Stimulated activated CD8-positive, alpha-beta memory T cell treated with anti-CD3 and anti-CD28 coated beads, Interleukin-7, amount 100 ng/mL, for 24 hours (primary cell): ENCODE measurements around the gene ST3GAL2.

Experiments used
- DNase-seq: peaks from one replicate; pipeline ENCODE4 v3.0.0-alpha.2; 2020; ENCODE audit warnings: low read depth

The ST3GAL2 gene, protein sequence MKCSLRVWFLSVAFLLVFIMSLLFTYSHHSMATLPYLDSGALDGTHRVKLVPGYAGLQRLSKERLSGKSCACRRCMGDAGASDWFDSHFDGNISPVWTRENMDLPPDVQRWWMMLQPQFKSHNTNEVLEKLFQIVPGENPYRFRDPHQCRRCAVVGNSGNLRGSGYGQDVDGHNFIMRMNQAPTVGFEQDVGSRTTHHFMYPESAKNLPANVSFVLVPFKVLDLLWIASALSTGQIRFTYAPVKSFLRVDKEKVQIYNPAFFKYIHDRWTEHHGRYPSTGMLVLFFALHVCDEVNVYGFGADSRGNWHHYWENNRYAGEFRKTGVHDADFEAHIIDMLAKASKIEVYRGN

DNA sequence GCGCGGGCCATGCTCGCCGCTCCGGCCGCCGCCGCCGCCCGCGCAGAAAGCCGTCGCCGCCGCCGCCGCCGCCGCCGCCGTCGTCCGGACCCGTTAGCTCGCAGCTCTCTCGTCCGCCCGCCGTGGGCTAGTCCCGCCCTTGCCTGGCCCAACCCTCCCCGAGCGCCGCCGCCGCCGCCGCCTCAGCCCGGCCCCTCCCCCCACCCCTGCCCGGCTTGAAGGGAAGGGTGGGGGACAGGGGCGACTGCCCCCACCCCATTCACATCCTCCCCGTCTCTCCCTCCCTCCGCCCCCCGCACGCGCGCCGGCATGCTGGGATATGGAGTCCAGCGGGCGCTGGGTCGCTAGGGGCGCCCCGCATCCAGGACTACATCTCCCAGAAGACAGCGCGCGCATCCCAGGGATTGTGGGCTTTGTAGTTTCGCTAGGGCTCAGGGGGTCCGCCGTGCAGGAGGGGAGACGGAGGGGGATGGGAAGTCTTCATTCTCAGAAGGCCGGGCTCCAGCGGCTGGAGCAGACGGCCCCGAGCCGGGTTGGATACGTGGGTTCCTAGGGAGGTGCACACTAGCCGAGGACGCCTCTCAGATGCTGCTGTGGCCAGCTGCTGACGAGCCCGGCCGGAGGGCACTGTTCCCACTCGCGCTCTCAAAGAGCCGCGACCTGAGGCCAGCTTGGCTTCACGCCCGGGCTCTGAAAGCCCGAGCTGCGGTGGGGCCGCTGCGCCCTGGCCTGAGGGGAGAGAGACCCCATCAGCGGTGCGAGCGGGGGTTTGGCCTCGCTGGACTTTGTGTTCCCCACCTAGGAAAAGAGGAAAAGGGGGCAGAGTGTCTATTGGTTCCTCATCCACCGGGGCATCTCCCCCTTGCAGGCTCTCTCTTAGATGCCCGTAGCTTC is at the start of gene ST3GAL2:
Gene ST3GAL2, minus strand, starts transcription at position 132 of the 894 bp plus-strand sequence. CDS start 40,570 bp downstream, outside the sequence.
- DNase-seq: peak; percentile 89

DNA sequence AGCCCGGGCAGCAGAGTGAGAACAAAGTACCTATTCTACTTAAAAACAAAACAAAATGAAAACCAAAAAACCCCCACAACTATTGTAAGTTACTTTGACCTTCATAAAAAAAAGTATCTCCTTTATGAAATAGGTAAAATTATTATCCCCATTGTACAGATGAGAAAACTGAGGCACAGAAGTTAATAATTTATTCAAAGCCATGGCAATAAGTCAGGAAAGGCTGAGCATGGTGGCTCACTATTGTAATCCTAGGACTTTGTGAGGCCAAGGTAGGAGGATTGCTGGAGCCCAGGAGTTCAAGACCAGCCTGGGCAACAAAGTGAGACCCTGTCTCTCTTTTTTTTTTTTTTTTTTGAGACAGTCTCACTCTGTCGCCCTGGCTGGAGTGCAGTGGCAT is 46.0 kb upstream of the ST3GAL2 start:
- no peak for DNase-seq

DNA sequence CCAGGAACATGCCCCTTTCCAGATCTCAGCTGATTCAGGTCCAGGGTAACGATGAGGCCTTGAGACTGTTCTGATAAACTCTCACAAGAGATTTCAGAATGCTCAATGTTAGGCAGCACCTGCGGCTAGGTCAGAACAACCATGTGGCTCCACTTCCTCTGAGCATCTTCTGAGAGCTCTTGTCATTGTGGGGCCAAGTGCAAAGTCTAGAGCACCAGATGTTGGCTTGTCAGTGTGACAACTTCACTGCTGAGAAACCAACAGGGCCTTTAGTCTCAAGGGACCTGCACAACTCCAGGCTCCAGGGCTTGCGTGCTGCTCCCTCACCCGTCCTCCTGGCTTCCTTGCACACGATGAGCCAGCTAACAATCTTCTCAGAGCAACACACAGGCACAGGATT is 44.5 kb upstream of the ST3GAL2 start:
- DNase-seq: no peak

DNA sequence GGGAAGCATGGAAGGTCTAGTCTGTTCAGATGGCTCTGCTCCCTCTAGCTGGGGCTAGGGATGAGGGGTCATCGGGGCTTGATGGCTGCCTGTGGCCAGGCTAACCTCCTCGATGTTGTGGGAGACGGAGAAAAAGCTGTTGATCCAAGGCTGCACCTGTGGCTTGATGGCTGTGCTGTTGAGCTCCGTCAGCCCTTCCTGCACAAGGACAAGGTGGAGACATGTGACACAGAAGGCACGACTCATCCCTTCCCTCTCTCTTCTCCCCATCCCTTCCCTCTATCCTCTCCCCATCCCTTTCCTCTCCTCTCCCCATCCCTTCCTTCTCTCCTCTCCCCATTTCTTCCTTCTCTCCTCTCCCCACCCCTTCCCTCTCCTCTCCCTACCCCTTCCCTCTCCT is 43.7 kb upstream of the ST3GAL2 start:
- DNase-seq: no peak

DNA sequence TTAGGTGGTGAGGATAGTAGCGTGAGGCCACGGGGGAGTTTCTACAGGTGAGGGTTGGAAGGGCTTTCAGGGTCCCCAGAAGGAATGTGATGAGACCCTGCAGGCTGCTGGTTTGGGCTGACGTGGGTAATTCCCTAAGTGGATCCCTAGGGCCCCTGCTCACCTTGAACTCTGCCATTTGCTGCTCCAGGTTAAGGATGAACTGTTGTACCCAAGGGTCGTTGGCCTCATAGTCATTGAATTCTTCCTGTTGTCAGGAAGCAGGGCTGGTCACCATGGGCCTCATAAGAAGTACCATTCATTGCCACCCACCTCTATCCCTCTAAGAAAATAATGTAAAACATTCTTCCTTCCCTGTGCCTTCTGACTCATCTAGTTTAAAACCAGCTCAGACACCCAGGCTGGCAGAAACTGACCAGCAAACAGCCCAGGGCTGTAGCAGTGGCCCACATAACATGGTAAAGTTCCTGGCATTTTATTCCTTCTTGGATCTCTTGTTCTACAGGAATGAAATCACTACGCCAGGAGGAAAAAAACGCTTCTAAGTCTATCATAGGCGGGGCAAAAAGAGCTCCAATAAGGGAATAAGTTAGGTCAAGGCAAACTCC is 43.1 kb upstream of the ST3GAL2 start:
- DNase-seq: no peak

DNA sequence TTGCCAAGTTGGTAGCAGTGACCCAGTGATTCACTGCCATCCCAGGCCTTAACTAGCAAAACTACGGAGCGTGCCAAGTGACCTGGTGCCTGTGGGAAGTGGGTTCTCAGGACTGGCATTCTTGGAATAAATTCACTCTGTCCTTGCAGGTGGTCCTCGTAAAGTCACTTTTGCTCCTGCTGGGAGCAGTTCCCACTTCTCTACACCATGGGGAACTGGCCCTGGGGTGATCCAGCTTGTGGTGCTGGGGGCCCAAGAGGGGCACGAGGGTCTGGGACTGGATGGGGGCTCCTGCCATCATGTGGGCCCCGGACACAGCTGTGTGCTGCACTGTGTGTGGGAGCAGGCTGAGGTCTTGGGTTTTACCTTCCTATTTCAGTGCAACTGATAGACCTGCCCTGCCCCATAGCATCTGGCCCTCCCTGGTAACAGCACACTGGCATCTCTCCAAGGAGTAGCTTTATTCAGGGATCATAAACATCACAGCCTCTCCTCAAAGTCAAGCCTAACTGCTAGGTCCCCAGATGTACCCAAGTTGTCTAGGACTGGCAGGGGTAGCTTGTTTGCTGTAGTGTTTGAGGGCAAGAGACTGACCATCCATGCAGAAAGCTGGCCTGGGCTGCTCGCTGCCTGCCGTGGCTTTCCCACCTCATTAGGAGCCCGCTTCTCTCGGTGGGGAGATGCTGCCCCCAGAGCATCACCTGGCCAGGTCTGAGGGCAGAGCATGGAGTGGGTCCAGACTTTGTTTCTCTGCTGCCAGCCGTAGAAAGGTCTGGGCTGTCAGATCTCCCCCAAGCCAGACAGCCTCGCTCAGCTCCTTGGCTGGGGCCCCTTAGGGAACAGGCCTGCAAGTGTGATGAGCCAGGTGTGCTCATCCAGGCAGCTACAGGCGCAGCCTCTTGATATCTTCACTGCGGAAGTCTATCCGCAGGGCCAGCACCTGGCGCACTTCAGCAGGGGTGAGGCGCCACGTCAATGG is 41.5 kb upstream of the ST3GAL2 start:
- no peak for DNase-seq

DNA sequence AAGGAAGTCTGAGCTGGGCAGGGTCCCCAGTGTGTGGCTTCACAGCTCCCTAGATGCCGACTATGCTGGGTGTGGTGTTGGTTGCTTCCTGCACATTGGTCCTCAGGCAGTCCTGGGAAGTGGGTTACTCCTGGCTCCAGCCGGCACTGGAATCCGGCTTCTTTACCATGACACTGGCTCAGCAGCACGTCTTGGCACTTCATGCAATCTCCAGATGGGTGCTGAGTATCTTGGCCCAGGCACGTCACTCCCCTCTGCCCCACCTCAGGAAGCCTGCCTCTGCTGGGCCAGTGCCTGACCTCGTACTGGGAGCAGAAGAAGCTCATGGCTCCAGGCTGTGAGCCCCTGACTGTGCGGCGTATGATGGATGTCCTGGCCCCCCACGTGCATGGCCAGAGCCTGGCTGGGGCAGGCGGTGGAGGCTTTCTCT is 40.0 kb upstream of the ST3GAL2 start:
- DNase-seq: no peak

DNA sequence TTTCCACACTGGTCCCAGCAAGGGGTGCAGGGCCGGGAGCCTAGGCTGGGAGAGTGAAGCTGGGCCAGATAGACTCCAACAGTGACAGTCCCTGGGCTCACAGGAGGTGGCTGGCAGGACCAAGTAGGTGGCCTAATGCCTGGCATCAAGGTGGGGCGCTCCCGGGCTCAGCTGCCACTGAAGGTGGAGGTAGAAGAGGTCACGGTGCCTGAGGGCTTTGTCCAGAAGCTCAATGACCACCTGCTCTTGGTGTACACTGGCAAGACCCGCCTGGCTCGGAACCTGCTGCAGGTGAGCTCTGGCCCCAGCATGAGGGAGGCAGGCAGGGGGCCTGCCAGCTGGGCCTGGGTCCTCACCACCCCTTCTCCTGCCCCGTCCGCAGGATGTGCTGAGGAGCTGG is 39.3 kb upstream of the ST3GAL2 start:
- DNase-seq: no peak

DNA sequence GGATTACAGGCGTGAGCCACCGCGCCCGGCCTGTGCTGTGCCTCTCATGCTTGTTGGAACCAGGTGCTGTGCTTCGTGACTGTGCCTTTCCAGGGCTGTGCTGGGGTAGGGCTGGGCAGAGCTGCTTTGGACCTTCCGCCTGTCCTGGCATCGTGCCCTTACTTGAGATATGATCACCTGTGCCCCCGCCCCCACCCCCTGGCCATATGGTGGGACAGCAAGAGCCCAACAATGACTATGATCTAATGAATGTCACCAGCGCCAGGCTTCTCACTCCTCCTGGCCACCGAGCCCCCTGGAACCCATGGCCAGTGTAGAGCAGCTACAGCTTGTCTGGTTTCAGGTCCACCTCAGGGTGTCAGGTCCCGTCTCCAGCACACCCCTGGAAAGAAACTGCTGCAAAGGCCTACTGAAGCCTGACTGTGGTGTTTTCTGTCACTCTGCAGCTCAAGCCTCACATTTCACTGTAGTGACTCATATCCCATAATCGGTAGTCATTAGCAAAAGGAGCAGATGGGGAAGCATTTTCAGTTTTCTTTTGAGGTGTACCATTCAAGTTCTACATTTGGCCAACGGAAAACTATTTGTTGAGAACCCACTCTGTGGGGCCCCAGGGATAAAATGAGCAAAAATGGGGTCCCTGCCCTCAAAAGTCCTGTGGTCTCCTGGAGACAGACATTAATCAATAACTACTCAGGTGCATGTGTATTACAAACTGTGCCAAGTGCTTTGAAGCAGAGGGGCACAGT is 37.5 kb upstream of the ST3GAL2 start:
- DNase-seq: no peak

DNA sequence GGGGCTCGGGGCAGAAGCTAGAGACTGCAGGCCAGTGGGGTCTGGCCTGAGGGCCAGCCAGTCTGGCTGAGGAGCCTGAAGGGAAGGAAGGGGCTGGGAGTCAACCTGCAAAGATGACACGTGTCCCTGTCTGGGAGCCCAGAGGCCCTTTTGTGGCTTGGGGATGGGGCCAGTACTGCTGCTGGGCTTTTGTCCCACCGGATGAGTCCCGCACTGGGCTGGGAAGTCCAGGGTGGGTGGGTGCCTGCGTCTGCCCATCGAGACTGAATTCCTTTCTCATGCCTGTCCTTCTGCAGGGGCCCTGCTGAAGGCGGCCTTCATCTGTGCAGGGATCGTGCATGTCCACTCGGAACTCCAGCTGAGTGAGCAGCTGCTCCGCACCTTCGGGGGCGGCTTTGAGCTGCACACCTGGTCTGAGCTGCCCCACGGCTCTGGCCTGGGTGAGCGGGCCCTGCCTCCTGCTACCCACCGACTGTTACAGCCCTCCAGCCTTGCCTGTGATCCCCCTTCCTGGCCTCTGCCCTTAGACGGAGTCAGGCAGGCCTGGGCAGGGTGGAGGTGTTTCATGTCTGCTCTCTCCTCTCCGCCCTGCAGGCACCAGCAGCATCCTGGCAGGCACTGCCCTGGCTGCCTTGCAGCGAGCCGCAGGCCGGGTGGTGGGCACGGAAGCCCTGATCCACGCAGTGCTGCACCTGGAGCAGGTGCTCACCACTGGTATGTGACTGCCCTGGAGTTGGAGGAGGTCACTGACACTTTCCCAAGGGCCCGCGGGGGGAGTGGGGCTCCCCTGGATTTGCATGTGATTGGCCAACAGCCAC is 36.4 kb upstream of the ST3GAL2 start:
- DNase-seq: no peak

DNA sequence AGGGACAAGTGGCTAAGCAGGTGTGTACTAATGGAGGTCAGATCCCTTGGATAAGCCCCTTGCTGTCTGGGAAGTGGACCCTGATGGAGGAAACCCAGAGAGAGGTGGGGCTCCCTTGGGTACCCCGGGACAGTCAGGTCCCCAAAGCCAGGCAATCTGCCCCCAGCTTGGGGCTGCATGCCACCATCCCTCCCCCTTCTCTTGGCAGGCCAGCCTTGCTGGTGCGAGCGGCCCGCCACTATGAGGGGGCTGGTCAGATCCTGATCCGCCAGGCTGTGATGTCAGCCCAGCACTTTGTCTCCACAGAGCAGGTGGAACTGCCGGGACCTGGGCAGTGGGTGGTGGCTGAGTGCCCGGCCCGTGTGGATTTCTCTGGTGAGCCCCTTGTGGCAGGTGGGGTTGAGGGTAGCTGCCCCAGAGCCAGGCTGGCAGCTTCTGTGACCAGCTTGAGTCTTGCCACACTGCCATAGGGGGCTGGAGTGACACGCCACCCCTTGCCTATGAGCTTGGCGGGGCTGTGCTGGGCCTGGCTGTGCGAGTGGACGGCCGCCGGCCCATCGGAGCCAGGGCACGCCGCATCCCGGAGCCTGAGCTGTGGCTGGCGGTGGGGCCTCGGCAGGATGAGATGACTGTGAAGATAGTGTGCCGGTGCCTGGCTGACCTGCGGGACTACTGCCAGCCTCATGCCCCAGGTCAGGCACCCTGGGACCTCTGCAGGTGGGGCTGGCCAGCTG is 35.6 kb upstream of the ST3GAL2 start:
- DNase-seq: no peak

DNA sequence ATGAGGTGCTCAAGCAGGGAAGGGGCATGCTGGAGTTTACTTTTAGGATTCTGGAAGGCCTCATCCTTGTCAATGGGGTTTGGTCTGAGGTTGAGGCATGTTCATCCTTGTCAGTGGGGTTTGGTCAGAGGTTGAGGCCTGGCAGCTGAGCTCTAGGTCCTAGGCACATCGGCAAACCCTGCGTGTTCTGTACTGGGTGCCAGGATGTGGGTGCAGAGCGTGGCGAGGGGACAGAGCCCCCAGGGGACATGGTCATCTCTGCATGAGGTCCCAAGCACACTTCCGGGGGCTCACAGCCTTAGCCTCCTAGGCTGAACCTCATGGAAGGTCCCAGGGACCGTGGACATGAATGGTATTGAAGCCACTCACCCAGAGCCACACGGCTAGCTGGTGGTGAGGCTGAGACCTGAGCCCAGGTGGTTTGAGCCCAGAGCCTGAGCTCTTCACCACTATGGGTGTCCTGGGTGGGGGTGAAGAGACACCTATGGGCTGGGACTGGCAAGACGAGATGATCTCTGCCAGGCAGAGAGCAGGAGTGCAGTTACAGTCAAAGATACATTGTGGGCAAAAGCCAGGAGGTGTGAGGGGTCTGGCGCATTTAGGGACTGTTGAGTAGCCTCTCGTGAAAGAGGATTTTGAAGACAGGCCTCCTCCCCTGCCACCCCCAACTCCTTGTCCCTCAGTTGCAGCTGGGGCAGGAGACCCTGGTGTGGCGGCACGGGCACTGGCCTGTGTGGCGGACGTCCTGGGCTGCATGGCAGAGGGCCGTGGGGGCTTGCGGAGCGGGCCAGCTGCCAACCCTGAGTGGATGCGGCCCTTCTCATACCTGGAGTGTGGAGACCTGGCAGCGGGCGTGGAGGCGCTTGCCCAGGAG is 34.8 kb upstream of the ST3GAL2 start:
- DNase-seq: no peak

DNA sequence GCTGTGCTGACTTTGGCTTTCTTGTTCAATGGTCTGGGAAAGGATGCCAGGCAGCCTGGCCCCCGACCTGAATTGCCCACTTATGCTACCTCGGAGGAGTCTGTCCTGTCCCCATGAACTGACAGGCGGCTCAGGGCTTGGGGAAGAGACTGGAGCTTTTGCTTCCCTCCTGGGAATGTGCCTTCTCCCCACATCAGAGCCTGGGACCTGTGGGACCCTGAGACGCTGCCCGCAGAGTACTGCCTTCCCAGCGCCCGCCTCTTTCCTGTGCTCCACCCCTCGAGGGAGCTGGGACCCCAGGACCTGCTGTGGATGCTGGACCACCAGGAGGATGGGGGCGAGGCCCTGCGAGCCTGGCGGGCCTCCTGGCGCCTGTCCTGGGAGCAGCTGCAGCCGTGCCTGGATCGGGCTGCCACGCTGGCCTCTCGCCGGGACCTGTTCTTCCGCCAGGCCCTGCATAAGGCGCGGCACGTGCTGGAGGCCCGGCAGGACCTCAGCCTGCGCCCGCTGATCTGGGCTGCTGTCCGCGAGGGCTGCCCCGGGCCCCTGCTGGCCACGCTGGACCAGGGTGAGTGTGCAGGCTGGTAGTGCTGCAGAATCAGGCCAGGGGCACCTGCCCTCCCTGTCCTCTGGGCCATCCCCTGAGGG is 34.0 kb upstream of the ST3GAL2 start:
- no peak for DNase-seq

DNA sequence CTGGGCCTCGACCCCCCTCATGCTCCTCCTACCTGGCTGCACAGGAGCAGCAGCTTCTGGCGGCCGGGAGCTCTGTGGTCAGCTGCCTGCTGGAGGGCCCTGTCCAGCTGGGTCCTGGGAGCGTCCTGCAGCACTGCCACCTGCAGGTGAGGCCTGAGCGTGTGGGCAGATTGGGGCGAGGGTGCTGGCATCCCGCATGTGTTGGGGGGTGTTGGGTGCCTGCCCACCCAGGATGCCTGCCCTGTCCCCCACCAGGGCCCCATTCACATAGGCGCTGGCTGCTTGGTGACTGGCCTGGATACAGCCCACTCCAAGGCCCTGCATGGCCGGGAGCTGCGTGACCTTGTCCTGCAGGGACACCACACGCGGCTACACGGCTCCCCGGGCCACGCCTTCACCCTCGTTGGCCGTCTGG is 32.0 kb upstream of the ST3GAL2 start:
- no peak for DNase-seq

DNA sequence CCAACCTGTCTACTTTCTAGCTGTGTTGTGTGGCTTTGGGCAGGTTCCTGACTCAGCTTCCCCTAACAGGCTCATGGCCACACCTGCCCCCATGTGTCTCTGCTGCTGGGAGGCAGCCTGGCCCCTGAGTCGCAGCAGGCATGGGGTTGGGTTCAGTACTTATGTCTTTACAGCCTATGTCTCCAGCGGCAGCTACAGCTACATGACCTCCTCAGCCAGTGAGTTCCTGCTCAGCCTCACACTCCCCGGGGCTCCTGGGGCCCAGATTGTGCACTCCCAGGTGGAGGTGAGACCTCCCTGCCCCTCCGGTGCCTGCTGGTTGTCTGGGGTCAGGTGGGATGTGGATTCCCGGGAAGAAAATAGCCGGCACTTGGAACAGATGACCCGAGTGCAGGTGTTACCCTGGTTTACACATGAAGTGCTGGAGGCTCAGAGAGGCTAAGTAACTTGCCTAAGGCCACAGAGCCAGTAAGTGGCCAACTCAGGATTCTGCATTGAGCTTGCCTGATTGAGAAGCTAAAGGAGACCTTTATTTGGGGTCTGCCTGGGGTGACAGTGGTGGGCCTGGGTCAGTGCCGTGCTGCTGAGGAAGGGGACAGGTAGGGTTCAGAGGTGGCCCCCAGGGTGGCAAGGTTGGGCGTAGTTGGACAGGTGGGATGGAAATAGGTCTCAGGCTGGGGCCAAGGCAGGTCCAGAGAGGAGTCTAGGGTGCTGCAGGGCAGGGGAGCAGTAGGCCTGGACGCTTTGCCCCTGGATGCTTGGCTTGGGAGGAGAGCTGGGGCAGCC is 31.4 kb upstream of the ST3GAL2 start:
- no peak for DNase-seq

DNA sequence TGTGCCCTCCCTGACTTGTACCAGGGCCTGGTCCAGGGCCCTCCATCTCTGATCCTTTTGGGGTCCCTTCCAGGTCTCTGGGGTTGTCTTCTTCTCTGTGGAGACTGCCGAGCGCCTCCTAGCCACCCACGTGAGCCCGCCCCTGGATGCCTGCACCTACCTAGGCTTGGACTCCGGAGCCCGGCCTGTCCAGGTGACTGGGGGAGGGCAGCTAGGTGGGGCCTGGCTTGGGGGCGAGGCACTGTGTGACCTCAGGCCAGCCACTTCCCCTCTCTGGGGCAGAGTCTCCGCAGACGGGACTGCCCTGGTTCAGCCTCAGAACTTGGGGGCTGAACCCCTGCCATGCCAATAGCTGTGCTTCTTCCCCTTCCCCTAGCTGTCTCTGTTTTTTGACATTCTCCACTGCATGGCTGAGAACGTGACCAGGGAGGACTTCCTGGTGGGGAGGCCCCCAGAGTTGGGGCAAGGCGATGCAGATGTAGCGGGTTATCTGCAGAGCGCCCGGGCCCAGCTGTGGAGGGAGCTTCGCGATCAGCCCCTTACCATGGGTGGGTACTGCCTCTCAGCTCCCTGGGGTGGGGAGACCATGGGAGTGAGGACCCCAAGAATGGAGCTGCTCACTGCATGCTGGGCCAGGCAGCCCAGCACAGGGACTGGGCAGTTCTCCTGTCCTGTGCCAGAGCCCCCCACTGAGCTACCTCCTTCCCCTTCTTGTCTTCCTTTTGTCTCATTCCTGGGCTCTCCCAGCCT is 30.1 kb upstream of the ST3GAL2 start:
- no peak for DNase-seq
